K562 (cell line): ENCODE data around the gene MRRF. TPM values are rescaled to one million over a fixed set of nuclear protein-coding genes. Genes with fewer than 3 reads are reported as not detected.

ENCODE experiments used
- ATAC-seq: fragments of 200-7000 bp; cut with Tn5 transposase; 3 replicates; pipeline ENCODE4 v1.9.1; 2020; ENCODE audit warnings: moderate library complexity
- Bru-seq: library from RNA; stranded (reverse); fragments of 400-500 nt; gene quantifications from one replicate; lab custom pipeline; 2021; lab: Mats Ljungman, UMichigan
- BruChase-seq, 2 experiments: library from RNA; stranded (reverse); fragments of 400-500 nt; gene quantifications; one replicate each; lab custom pipeline; 2021; lab: Mats Ljungman, UMichigan
- BruUV-seq: library from RNA; stranded (reverse); fragments of 400-500 nt; replicated peaks from 2 replicates; lab custom pipeline; 2021; lab: Mats Ljungman, UMichigan
- CTCF ChIA-PET: fragments of 300-600 bp; formaldehyde crosslinking; extraction: SDS; loops from one replicate; lab custom pipeline; 2021; ENCODE audit warnings: low intra/inter-chr PET ratio; lab: Yijun Ruan, JAX
- POLR2A ChIA-PET: fragments of 300-600, 350-650 bp; sonication (Branson Sonifier 250); formaldehyde crosslinking; extraction: SDS; loops from one replicate; lab custom pipeline; 2021; ENCODE audit warnings: antibody characterized with exemption, inconsistent platforms; lab: Yijun Ruan, JAX
- DNase-seq, 4 experiments: peaks; one replicate each; pipeline versions ENCODE4 v3.0.0 to v3.0.0-alpha.2; 2011 to 2018; ENCODE audit warnings: low spot score in 3 of 4, mixed read lengths in 3 of 4; ENCODE audit errors: extremely low read depth in 1 of 4
- FAIRE-seq: peaks from 2 replicates; lab custom pipeline; 2011; peaks lifted over from hg19 to GRCh38; lab: Jason Lieb, UNC
- H2AFZ ChIP-seq: 2 replicates; pipeline ENCODE4 v1.6.0; 2011; ENCODE audit warnings: low read depth, low read length, control low read depth, inconsistent platforms
- H3K27ac ChIP-seq: fragments of 200-600 bp; 3 replicates; pipeline ENCODE4 v1.8.0; 2011; ENCODE audit warnings: low read depth, mild to moderate bottlenecking, control low read depth, inconsistent platforms, low read length, moderate library complexity, mixed read lengths; ENCODE audit errors: extremely low read depth
- H3K27me3 ChIP-seq, 2 experiments: fragments of 300-600 bp in 1 of 2; 2 replicates in 1 of 2; 3 replicates in 1 of 2; pipeline versions ENCODE4 v1.6.0 to v1.8.0; 2011; ENCODE audit warnings: inconsistent platforms in 2 of 2, low read length in 2 of 2, mild to moderate bottlenecking in 1 of 2, mixed read lengths in 1 of 2, moderate library complexity in 1 of 2; ENCODE audit not compliant: control insufficient read depth in 2 of 2, insufficient read depth in 2 of 2
- H3K36me3 ChIP-seq: fragments of 300-600 bp; 3 replicates; pipeline ENCODE4 v1.8.0; 2011; ENCODE audit warnings: mild to moderate bottlenecking, low read length, inconsistent platforms; ENCODE audit not compliant: control insufficient read depth, insufficient read depth
- H3K4me1 ChIP-seq, 2 experiments: fragments of 200-600 bp in 1 of 2; replicated peaks in 1 of 2; 2 replicates in 1 of 2; 3 replicates in 1 of 2; pipeline versions ENCODE4 v1.5.1 to v1.8.0; 2011; ENCODE audit warnings: inconsistent platforms in 2 of 2, low read length in 2 of 2, mild to moderate bottlenecking in 1 of 2, mixed read lengths in 1 of 2, moderate library complexity in 1 of 2; ENCODE audit not compliant: control insufficient read depth in 2 of 2, insufficient read depth in 2 of 2
- H3K4me2 ChIP-seq: 2 replicates; pipeline ENCODE4 v1.6.1; 2011; ENCODE audit warnings: low read length, control low read depth, inconsistent platforms, mixed read lengths; ENCODE audit not compliant: insufficient read depth
- H3K4me3 ChIP-seq: fragments of 200-600 bp; sonication (generic), shearing (Covaris generic); 2 replicates; pipeline ENCODE4 v1.5.1; 2016; ENCODE audit warnings: control low read depth, inconsistent platforms
- H3K79me2 ChIP-seq: fragments of 200-600 bp; 3 replicates; pipeline ENCODE4 v1.8.0; 2011; ENCODE audit warnings: low read length, inconsistent platforms; ENCODE audit not compliant: control insufficient read depth, insufficient read depth
- H3K9ac ChIP-seq, 2 experiments: 2 replicates each; pipeline versions ENCODE4 v1.6.0 to v1.6.1; 2011; ENCODE audit warnings: low read depth in 2 of 2, low read length in 2 of 2, control low read depth in 1 of 2, inconsistent platforms in 1 of 2, mild to moderate bottlenecking in 1 of 2, mixed read lengths in 1 of 2; ENCODE audit not compliant: insufficient read depth in 1 of 2
- H3K9me1 ChIP-seq: one replicate; pipeline ENCODE4 v1.6.0; 2011; ENCODE audit warnings: inconsistent platforms, mild to moderate bottlenecking, low read length, moderate library complexity; ENCODE audit not compliant: control insufficient read depth, insufficient read depth
- H3K9me3 ChIP-seq: replicated peaks from 2 replicates; pipeline ENCODE4 v1.5.1; 2011; ENCODE audit warnings: low read depth, low read length, inconsistent platforms; ENCODE audit not compliant: control insufficient read depth, insufficient read depth
- H4K20me1 ChIP-seq: replicated peaks from 2 replicates; pipeline ENCODE4 v1.6.1; 2011; ENCODE audit warnings: low read length, inconsistent platforms, mixed read lengths; ENCODE audit not compliant: control insufficient read depth, insufficient read depth
- KLF1 ChIP-seq: fragments of 450-650 bp; IDR thresholded peaks from 2 replicates; pipeline ENCODE4 v1.6.1; 2016; ENCODE audit warnings: missing genetic modification characterization, missing compliant biosample characterization
- SRSF7 ChIP-seq: fragments of 200-400 bp; formaldehyde crosslinking; optimal IDR thresholded peaks from 2 replicates; pipeline ENCODE3; 2017; ENCODE audit warnings: mild to moderate bottlenecking, low read depth, low read length
- ZNF445 ChIP-seq: fragments of 250-450 bp; sonication (Bioruptor Pico); IDR thresholded peaks from 2 replicates; pipeline ENCODE4 v1.4.0; 2020; ENCODE audit warnings: low read depth, mild to moderate bottlenecking, moderate library complexity
- ZNF583 ChIP-seq: fragments of 250-450 bp; sonication (Bioruptor Pico); IDR thresholded peaks from 2 replicates; pipeline ENCODE4 v1.4.0; 2020
- WGBS: fragments of 100-300 bp; shearing (Covaris generic); methylation state at CpG from one replicate; pipeline ENCODE4 v1.1.6; 2016; ENCODE audit warnings: low coverage, mixed read lengths; ENCODE audit not compliant: insufficient coverage; ENCODE audit errors: missing lambda C conversion rate; 5-methylcytosine and 5-hydroxymethylcytosine counted together
- in situ Hi-C: fragments of 300-500 bp; cut with MboI; formaldehyde crosslinking; loops from 4 replicates; pipeline ENCODE4 v1.15.0; 2018; ENCODE audit warnings: inconsistent platforms, mixed read lengths
- intact Hi-C: fragments of 100-400 bp; cut with micrococcal nuclease; formaldehyde crosslinking; loops from 2 replicates; pipeline ENCODE4 v1.14.2; 2022
- long read RNA-seq, 3 experiments: library from polyadenylated mRNA in 2 of 3; library from RNA in 1 of 3; unstranded in 2 of 3; stranded (forward) in 1 of 3; transcript quantifications; one replicate each; pipeline ENCODE4 v2.0.0, GENCODE V29; 2019 to 2022
- polyA minus RNA-seq, 3 experiments: library from RNA; depleted of rRNA, polyadenylated mRNA; stranded (reverse); fragments of >200 nt; gene quantifications; 2 replicates each; pipeline ENCODE4 v1.2.3, GENCODE V29; 2011
- polyA plus RNA-seq, 8 experiments: library from polyadenylated mRNA; depleted of rRNA in 4 of 8; stranded (reverse) in 5 of 8; unstranded in 3 of 8; fragments of >200 nt; fragmentation: Nextera tagmentation in 2 of 8; fragmentation: Illumina TruSeq in 1 of 8; extraction: Ambion mirVana in 2 of 8; extraction: Trizol in 1 of 8; gene quantifications; 2 replicates each; pipeline versions ENCODE4 v1.2.1 to v1.2.3, GENCODE V29; 2011 to 2014; ENCODE audit warnings: inconsistent platforms in 1 of 8, missing spikeins in 1 of 8
- total RNA-seq, 7 experiments: library from RNA; depleted of rRNA in 6 of 7; stranded (reverse); fragments of >200 nt in 6 of 7; fragmentation: Illumina TruSeq in 2 of 7; extraction: Trizol in 2 of 7; gene quantifications; 2 replicates each; pipeline versions ENCODE4 v1.2.1 to v1.2.3, GENCODE V29; 2011 to 2021; ENCODE audit warnings: low replicate concordance in 1 of 7
- TF ChIP-seq, protein P1 (sequence below), 2 experiments: IDR thresholded peaks in 1 of 2; conservative IDR thresholded peaks in 1 of 2; 2 replicates each; pipeline ENCODE4 v1.6.1; 2016; ENCODE audit warnings: low read depth in 2 of 2, mild to moderate bottlenecking in 1 of 2, missing compliant biosample characterization in 1 of 2, missing genetic modification characterization in 1 of 2, moderate library complexity in 1 of 2
- TF ChIP-seq, protein P2 (sequence below), 3 experiments: fragments of 200-800 bp in 1 of 3; sonication (Bioruptor generic) in 1 of 3; sonication (generic) in 1 of 3; formaldehyde crosslinking in 1 of 3; IDR thresholded peaks; 2 replicates each; pipeline versions ENCODE4 v1.6.1 to v1.8.0; 2016 to 2022; ENCODE audit warnings: mild to moderate bottlenecking in 2 of 3, missing compliant biosample characterization in 2 of 3, missing genetic modification characterization in 2 of 3, missing genetic modification reagents in 1 of 3

Gene MRRF, protein sequence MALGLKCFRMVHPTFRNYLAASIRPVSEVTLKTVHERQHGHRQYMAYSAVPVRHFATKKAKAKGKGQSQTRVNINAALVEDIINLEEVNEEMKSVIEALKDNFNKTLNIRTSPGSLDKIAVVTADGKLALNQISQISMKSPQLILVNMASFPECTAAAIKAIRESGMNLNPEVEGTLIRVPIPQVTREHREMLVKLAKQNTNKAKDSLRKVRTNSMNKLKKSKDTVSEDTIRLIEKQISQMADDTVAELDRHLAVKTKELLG
- total RNA-seq (2011; cell fraction: chromatin; rRNA removed; ENCODE audit: low replicate concordance), result 118 and 197 TPM in 2 replicates
- 66.7 and 74.3 TPM in 2 replicates for total RNA-seq (2011; cell fraction: nucleolus; rRNA removed)
- 91.3 and 97.5 TPM in 2 replicates for total RNA-seq (2011; cell fraction: nucleoplasm; rRNA removed)
- total RNA-seq (2014; rRNA removed) (53.6 and 57.9 TPM in 2 replicates), total RNA-seq (2014; rRNA removed; fragmentation: Illumina TruSeq; extraction: Trizol) (81.2 and 89.5 TPM in 2 replicates), total RNA-seq (2015; rRNA removed; fragmentation: Illumina TruSeq; extraction: Trizol) (65.7 and 70.8 TPM in 2 replicates), total RNA-seq (2021) (49.0 and 55.0 TPM in 2 replicates), polyA plus RNA-seq (2011; rRNA removed) (101 and 105 TPM in 2 replicates), polyA plus RNA-seq (2014; fragmentation: Illumina TruSeq; extraction: Trizol) (81.3 and 93.1 TPM in 2 replicates), polyA plus RNA-seq (2014; fragmentation: Nextera tagmentation; extraction: Ambion mirVana) (10 to 100 TPM; 78.6 to 95.1 TPM), polyA plus RNA-seq (2014; rRNA removed) (80.2 and 86.8 TPM in 2 replicates), polyA minus RNA-seq (2011; rRNA and poly(A)+ RNA removed) (103 and 108 TPM in 2 replicates), Bru-seq, nascent RNA (percentile 87 among the genes with signal in this experiment), BruChase-seq, experiment 1, labeled RNA remaining after a 2-hour chase (percentile 86 among the genes with signal in this experiment), BruChase-seq, experiment 2, labeled RNA remaining after a 6-hour chase (percentile 83 among the genes with signal in this experiment)
- 32.0 and 54.7 TPM in 2 replicates for polyA plus RNA-seq (2011; cell fraction: cytosol; rRNA removed)
- polyA plus RNA-seq (2011; cell fraction: nucleus; rRNA removed), result 155 and 246 TPM in 2 replicates
- 45.7 and 52.4 TPM in 2 replicates for polyA plus RNA-seq (2012)
- polyA minus RNA-seq (2011; cell fraction: cytosol; rRNA and poly(A)+ RNA removed), result 34.3 and 46.7 TPM in 2 replicates
- 56.1 and 91.1 TPM in 2 replicates for polyA minus RNA-seq (2011; cell fraction: nucleus; rRNA and poly(A)+ RNA removed)
- long read RNA-seq, experiment 1, full-length matches to known transcripts, result 50 of 104 reads
- long read RNA-seq, experiment 1, partial matches to known transcripts, result 5 of 104 reads
- long read RNA-seq, experiment 1, other reads (novel, unspliced or antisense), result 49 of 104 reads
- long read RNA-seq, experiment 2, full-length matches to known transcripts, result 6 of 49 reads
- long read RNA-seq, experiment 2, partial matches to known transcripts, result 26 of 49 reads
- long read RNA-seq, experiment 2, other reads (novel, unspliced or antisense), result 17 of 49 reads
- long read RNA-seq, experiment 3, full-length matches to known transcripts, result 39 of 61 reads
- long read RNA-seq, experiment 3, partial matches to known transcripts, result 6 of 61 reads
- long read RNA-seq, experiment 3, other reads (novel, unspliced or antisense), result 16 of 61 reads

DNA sequence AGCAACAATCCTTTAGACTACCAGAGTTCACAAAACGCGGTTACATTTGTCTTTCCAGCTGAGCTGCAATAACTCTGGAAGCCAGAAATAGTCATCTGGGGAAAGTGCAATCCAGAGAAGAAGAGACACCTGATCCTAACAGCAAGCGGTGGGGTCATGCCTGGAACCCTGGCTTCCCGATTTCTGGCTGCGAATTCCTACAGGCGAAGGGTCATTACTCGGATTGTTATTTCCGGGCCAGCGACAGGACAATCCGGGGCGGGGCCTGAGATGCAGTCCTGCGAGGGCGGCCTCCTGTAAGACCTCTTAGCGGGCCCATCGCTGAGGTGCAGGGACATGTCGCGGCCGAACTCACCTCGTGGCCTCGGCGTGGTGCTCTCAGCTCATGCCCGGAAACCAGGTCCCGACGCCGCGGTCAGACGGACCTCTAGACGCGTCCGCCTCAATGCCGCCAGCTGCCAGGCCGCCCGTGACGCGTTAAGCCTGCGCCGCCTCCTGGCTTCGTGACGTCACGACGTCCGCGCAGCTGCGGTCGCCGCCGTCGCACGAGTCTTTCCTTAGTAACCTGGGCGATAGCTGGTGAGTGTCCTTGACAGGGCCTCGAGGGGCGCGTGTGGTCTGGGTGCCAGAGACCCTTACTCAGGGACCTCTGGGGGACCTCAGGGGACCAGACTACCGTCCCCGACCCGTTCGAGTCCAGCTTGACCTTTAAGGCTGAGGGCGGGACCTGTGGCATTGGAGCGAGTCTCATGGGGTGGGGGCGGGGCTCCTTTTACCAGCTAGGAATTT lies at the start of gene MRRF, which contains the start of gene RBM18:
Gene MRRF (plus strand): TSS at position 523 of the 789 bp plus-strand sequence. CDS start 6,010 bp downstream, outside the sequence.
Gene RBM18 (minus strand): TSS at position 481 of the 789 bp plus-strand sequence. CDS start 3,348 bp downstream, outside the sequence.
- H3K4me3 ChIP-seq, result peak within 1 kb of the TSS; percentile 85
- H2AFZ ChIP-seq, result peak within 1 kb of the TSS; percentile 90
- BruUV-seq, result TSS peak; percentile 63
- intact Hi-C loops, result loop anchor here (2.0 to 5.0 kb wide), 2 partner anchors 52 to 107 kb away; partner anchors contain the start of genes MORN5 and NDUFA8
- no peaks in the 10 kb centered on the region for H3K27me3 ChIP-seq
- peak; percentile 81 for FAIRE-seq
- POLR2A ChIA-PET, result interaction anchor here (0.6 to 3.9 kb wide), 12 partner anchors 10 to 110 kb away, joined by 3 to 18 read pairs (median 4); no protein-coding TSS in a partner anchor
- no peaks in the 10 kb centered on the region for H4K20me1 ChIP-seq
- DNase-seq, result peak; percentile 89 to 96 (median 90)
- H3K4me1 ChIP-seq, result peaks cover 0 to 26% of the 10 kb centered on the region in 2 experiments; a peak in 2 of 5 replicates
- in situ Hi-C loops, result no loop called here
- ATAC-seq, result peak; percentile 89
- H3K9me3 ChIP-seq, result no peaks in the 10 kb centered on the region
- CTCF ChIA-PET, result no interaction called here
- peaks cover 63% of the 10 kb centered on the region for H3K36me3 ChIP-seq
- no peaks in the 10 kb centered on the region for H3K9me1 ChIP-seq
- H3K79me2 ChIP-seq, result peaks cover 82% of the 10 kb centered on the region
- H3K4me2 ChIP-seq, result peak within 1 kb of the TSS; percentile 97
- peak within 1 kb of the TSS; percentile 94 for H3K27ac ChIP-seq
- under 1% methylated on average over 59 of the region's 60 CpGs for WGBS
- H3K9ac ChIP-seq, result peak within 1 kb of the TSS; percentile 95
- TF ChIP-seq ZNF445 (CRISPR knock-in tag) (no peak), KLF1 (tag) (peak; percentile 13; the same call in 1 of the 2 replicates), SRSF7 (no peak), ZNF583 (CRISPR knock-in tag) (no peak)
- TF ChIP-seq, protein P1, sequence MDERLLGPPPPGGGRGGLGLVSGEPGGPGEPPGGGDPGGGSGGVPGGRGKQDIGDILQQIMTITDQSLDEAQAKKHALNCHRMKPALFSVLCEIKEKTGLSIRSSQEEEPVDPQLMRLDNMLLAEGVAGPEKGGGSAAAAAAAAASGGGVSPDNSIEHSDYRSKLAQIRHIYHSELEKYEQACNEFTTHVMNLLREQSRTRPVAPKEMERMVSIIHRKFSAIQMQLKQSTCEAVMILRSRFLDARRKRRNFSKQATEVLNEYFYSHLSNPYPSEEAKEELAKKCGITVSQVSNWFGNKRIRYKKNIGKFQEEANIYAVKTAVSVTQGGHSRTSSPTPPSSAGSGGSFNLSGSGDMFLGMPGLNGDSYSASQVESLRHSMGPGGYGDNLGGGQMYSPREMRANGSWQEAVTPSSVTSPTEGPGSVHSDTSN (CRISPR knock-in tag; IDR thresholded peaks at IDR 0.05; ENCODE audit: low read depth), result no peak
- TF ChIP-seq, protein P1 (tag; conservative IDR thresholded peaks at IDR 0.05; ENCODE audit: low read depth), result no peak
- TF ChIP-seq, protein P2, sequence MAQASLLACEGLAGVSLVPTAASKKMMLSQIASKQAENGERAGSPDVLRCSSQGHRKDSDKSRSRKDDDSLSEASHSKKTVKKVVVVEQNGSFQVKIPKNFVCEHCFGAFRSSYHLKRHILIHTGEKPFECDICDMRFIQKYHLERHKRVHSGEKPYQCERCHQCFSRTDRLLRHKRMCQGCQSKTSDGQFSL (CRISPR knock-in tag; IDR thresholded peaks at IDR 0.05), result no peak
- TF ChIP-seq, protein P2 (tag; IDR thresholded peaks at IDR 0.05), result no peak
